Stimulated activated CD8-positive, alpha-beta memory T cell treated with anti-CD3 and anti-CD28 coated beads, Interleukin-4, amount 100 ng/mL, for 1 hour (primary cell): Measurements from ENCODE around the gene PIWIL4.
"Not testable (repeated sequence)": the region's sequence is repeated elsewhere in the genome, so short reads cannot be mapped to it uniquely, and the experiment has no call there.

Source experiments
- DNase-seq, 2 donors: peaks; one replicate each; pipeline ENCODE4 v3.0.0-alpha.2; 2020; ENCODE audit warnings: low read depth in 2 of 2, low spot score in 1 of 2

PIWIL4 gene

GRCh38 chr11:94583866-94584500 is 16.8 kb downstream of the PIWIL4 start:
- no peak for DNase-seq

GRCh38 chr11:94584978-94585377 is 17.8 kb downstream of the PIWIL4 start:
- no peak for DNase-seq

DNA sequence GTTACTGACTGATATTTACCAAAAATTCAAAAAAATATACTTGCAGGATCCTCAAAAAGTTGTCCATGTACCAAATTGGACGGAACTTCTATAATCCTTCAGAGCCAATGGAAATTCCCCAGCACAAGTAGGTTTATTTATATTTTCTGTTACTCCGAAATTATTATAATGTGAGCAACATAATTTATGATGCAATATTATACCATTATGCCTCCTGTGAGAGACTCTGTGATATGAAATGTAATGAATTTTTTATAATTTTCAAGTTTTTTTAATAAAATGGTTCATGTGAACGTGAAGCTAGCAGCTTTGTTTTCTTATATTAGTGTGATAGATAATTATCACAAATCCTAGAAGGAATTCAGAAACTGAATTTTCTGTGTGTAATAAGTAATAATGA is 18.2 kb downstream of the PIWIL4 start:
- no peak for DNase-seq

DNA sequence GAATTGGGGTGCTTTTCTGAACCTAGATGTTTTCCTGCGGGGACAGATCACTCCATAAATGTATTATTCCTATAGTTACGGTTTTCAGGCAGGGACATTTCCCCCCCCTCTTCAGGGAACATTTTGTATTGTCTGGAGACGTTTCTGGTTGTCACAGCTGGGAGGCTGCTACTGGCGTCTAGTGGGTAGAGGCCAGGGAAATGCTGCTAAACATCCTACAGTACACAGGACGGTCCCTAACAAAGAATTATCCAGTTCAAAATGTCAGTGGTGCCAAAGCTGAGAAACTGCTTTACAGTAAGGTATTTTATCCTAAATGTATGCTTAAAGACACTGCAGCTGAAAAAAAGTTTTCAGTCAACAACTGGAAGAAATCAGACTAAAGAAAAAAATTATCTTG is 19.4 kb downstream of the PIWIL4 start:
- DNase-seq, result no peak

DNA sequence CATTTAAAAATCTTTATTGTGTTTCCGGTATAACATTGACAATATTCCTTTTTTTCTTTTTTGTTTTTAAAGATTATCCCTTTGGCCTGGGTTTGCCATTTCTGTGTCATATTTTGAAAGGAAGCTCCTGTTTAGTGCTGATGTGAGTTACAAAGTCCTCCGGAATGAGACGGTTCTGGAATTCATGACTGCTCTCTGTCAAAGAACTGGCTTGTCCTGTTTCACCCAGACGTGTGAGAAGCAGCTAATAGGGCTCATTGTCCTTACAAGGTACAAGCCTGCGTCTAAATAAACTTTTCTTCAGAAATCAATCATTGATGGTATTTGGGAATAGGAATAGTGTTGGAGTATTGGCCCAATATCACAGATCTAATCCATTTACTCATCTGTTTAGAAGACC is 19.8 kb downstream of the PIWIL4 start:
- no peak for DNase-seq

GRCh38 chr11:94588366-94588942 is 21.3 kb downstream of the PIWIL4 start:
- DNase-seq, result no peak

- no peak for DNase-seq
These were observed 23.3 kb downstream of the PIWIL4 start for GRCh38 chr11:94590352-94591041.

DNA sequence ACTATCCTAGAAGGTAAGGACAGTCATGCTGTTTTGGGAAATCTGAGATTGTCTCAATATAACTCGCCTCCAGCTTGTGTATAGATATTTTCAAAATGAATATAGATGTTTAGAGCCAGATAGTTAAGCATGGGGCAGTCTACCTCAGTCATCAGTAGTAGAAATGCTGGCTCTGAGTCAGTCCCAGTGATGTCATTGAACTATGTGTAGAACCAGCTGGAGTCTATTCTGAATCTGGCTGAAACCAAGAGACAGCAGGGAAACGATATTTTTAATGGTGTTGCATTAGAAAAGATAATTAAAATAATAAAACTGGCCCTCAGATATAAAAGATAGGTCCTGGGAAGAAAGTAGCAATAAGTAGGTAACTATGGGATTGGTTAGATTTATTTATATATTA is 25.9 kb downstream of the PIWIL4 start:
- no peak for DNase-seq

DNA sequence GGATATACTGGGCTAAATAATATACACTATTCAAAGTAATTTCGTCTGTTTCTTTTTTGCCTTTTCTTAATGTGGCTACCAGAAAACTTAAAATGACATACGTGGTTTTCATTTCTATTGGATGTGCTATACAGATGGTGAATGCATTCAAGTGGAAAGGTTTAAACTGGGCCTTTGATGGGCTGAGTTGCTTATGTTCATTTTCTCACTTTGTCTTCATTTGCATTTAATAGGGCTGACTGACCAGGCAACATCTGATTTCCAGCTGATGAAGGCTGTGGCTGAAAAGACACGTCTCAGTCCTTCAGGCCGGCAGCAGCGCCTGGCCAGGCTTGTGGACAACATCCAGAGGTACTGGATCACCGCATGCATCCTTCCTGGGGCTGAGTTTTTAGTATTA is 27.9 kb downstream of the PIWIL4 start:
- DNase-seq, result no peak

DNA sequence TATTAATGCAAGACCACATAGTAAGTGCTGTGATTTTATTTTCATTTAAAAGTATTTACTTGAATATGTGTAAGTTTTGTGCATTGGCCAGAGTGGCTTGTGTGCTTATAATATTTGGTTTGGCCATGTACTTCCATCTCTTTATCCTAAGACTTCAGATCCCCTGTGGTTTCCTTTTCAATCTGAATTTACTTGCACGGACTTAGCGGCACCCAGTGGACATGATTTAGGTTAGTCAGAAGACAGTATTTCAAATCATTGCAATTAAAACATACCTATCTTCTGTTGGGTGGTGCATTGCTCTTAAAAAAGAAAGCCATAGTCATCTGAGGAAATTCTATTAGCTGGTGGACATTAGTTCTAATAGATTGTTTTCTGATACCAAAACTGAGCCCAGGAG is 30.7 kb downstream of the PIWIL4 start:
- DNase-seq, result no peak

DNA sequence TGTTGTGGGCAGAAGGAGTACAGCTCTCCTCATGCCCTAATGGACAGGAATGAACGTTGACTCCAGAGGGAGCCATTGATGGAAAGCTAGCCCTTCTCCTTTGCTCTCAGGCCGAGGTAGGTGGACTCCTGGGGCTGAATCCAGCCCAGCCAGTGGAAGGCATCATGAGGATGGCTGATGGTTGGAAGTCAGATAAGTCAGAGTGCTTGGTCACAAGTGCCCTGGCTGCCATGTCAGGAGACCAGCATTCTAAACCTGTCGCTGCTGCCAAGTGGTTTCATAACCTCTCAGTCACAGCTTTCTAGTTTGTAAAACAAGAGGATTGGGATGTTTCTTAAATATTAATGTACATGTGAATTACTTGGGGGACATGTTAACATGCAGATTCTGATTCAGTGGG is 32.3 kb downstream of the PIWIL4 start:
- no peak for DNase-seq

DNA sequence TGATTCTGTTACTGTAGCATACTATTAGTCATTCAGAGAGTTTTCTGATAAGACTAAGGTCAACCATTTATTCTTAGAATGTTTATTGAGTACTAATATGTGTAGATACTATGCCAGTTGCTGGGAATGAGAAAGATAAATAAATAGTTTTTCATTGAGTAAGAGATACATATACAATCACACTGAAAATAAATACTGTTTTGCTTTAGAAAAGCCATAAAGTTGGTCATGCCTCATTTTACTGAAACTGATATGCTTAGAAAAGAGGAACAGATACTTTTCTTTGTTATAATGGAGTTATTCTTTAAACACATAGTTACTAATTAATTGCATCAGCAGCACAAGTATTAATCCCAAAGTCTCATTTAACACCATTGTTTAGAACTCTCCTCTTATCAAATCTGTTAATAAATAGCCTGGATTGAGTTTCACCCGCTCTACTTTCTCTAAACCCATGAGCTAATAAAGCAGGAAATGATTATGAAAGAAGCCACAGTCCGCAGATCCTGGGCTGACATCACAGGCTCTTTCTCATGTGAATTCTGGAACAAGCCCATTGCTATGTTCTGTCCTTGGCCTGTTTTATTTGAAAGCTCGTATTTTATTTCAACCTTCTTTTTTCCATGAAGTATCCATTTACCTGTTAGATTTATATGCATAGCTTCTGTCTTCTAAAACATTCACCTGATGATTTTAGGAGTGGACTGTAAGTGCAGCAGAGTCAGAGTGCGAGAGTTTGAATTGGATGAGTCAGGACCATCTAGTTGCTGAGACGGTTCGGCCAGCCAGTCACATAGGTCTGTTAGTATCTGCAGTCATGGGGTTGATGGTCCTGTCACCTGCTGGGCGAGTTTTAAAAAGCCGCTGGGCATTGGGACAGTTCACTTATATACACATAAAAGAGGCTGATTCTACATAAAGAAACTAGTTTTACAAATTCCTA is 35.5 kb downstream of the PIWIL4 start:
- DNase-seq, result no peak

- DNase-seq, result no peak
These were observed 36.4 kb downstream of the PIWIL4 start for GRCh38 chr11:94603587-94603986.

GRCh38 chr11:94604482-94604881 is 37.3 kb downstream of the PIWIL4 start:
- no peak for DNase-seq

GRCh38 chr11:94613120-94613519 is 46.0 kb downstream of the PIWIL4 start:
- DNase-seq, result no peak

GRCh38 chr11:94623120-94623735 is 56.1 kb downstream of the PIWIL4 start:
- DNase-seq, result no peak

GRCh38 chr11:94625422-94625821 is 58.3 kb downstream of the PIWIL4 start:
- not testable (repeated sequence) for DNase-seq

DNA sequence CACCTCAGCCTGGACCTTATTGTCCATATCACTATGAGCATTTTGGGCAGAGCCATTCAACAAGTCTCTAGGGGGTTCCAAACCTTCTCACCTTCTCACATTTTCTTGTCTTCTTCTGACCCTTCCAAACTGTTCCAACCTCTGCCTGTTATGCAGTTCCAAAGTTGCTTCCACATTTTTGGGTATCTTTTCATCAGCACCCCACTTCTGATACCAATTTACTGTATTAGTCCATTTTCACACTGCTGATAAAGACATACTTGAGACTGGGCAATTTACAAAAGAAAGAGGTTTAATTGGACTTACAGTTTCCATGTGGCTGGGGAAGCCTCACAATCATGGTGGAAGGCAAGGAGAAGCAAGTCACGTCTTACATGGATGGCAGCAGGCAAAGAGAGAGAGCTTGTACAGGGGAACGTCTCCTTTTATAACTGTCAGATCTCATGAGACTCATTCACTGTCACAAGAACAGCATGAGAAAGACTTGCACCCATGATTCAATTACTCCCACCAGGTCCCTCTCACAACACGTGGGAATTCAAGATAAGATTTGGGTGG is 59.9 kb downstream of the PIWIL4 start:
- not testable (repeated sequence) for DNase-seq

DNA sequence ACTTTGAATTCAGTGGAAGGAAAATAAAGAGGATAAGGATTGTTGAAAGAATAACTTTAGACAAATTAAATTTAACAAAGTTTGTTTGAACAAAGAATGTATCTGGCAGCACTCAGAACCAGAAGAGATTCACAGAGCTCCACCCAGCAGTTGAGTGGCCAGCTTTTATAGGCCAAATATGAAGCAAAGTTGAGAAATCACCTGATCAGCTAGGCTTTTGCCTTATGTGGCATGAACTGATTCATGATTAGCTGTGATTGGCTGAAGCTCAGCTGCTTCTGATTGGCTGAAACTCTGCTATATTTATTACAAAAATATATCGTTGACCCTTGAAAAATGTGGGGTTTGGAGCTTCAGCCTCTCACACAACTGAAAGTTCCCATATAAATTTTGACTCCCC is 62.6 kb downstream of the PIWIL4 start:
- no peak for DNase-seq

DNA sequence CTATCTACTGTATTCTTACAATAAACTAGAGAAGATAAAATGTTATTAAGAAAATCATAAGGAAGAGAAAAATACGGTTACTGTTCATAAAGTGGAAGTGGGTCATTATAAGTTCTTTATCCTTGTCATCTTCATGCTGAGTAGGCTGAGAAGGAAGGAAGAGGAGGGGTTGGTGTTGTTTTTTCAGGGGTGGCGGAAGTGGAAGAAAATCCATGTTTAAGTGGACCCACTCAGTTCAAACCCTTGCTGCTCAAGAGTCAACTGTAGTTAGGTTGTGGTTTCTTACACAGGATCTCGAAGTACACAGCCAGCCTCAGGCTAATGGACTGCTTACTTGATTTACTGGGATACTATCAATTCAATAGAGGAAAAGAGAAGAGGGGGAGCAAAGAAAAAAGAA is 63.1 kb downstream of the PIWIL4 start:
- no peak for DNase-seq

DNA sequence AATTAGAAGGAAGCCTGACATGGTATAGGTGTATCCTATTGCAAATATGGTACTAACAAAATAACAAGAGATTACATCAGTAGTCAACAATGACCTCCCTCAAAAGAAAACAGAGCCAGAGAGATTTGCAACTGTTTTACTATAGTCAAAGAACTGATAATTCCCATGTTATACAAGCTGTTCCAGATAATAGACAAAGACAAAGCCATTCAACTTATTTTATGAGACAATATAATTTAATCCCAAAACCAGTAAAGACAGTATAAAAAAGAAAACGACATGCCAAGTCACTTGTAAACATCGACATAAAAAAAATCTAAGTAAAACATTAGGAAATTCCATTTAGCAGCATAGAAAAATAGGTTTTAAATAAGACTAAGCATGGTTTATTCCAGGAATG is 65.2 kb downstream of the PIWIL4 start:
- DNase-seq, result no peak
